K562 (cell line): Measurements from ENCODE around the gene ZDHHC14. TPM values are rescaled to one million over a fixed set of nuclear protein-coding genes. Genes with fewer than 3 reads are reported as not detected.

ENCODE experiments used
- CHAMP1 ChIP-seq: fragments of 450-650 bp; IDR thresholded peaks from 2 replicates; pipeline ENCODE4 v1.6.1; 2016; ENCODE audit warnings: mild to moderate bottlenecking
- DDX20 ChIP-seq: fragments of 450-650 bp; IDR thresholded peaks from 2 replicates; pipeline ENCODE4 v1.6.1; 2016; ENCODE audit warnings: missing genetic modification characterization, low read depth, mild to moderate bottlenecking, missing compliant biosample characterization, moderate library complexity
- ELF1 ChIP-seq: fragments of 200-800 bp; sonication (Bioruptor generic); IDR thresholded peaks from 2 replicates; pipeline ENCODE4 v1.6.1; 2016; ENCODE audit warnings: missing genetic modification characterization, missing compliant biosample characterization
- ETS2 ChIP-seq: IDR thresholded peaks from 2 replicates; pipeline ENCODE4 v1.6.1; 2016; ENCODE audit warnings: borderline replicate concordance, missing genetic modification characterization, mild to moderate bottlenecking, moderate library complexity, missing compliant biosample characterization; ENCODE audit not compliant: poor library complexity, severe bottlenecking
- EWSR1 ChIP-seq: fragments of 450-650 bp; IDR thresholded peaks from 2 replicates; pipeline ENCODE4 v1.6.1; 2018; ENCODE audit warnings: borderline replicate concordance, mild to moderate bottlenecking, low read depth, moderate library complexity; ENCODE audit not compliant: partially characterized antibody
- FOXP1 ChIP-seq: sonication (generic); formaldehyde crosslinking; IDR thresholded peaks from 2 replicates; pipeline ENCODE4 v1.8.0; 2022; ENCODE audit warnings: mild to moderate bottlenecking, missing genetic modification reagents
- GATAD2A ChIP-seq: fragments of 450-650 bp; IDR thresholded peaks from 2 replicates; pipeline ENCODE4 v1.6.1; 2017
- HDAC1 ChIP-seq, 2 experiments: fragments of 450-650 bp; IDR thresholded peaks; 2 replicates each; pipeline ENCODE4 v1.6.1; 2016 to 2017; ENCODE audit warnings: inconsistent platforms in 1 of 2, mild to moderate bottlenecking in 1 of 2, moderate library complexity in 1 of 2
- KDM1A ChIP-seq, 2 experiments: fragments of 450-650 bp; IDR thresholded peaks; 2 replicates each; pipeline ENCODE4 v1.6.1; 2016; ENCODE audit warnings: mild to moderate bottlenecking in 2 of 2
- NR4A1 ChIP-seq, 2 experiments: fragments of 250-450 bp in 1 of 2; fragments of 450-650 bp in 1 of 2; sonication (Bioruptor Pico) in 1 of 2; IDR thresholded peaks; 2 replicates each; pipeline versions ENCODE4 v1.4.0 to v1.6.1; 2016 to 2020; ENCODE audit warnings: mild to moderate bottlenecking in 2 of 2, missing compliant biosample characterization in 1 of 2, missing genetic modification characterization in 1 of 2, moderate library complexity in 1 of 2
- POLR2AphosphoS2 ChIP-seq: IDR thresholded peaks from 2 replicates; pipeline ENCODE4 v1.6.1; 2012; ENCODE audit warnings: low read length, improper control_type of control experiment
- RBM22 ChIP-seq: fragments of 200-400 bp; formaldehyde crosslinking; IDR thresholded peaks from 2 replicates; pipeline ENCODE4 v1.6.1; 2018; ENCODE audit warnings: low read length, low read depth; ENCODE audit not compliant: poor library complexity, severe bottlenecking
- SAFB2 ChIP-seq: fragments of 200-400 bp; formaldehyde crosslinking; IDR thresholded peaks from 2 replicates; pipeline ENCODE4 v1.6.1; 2018; ENCODE audit warnings: borderline replicate concordance, low read length, low read depth, moderate library complexity; ENCODE audit not compliant: severe bottlenecking
- SMARCA5 ChIP-seq: fragments of 450-650 bp; IDR thresholded peaks from 2 replicates; pipeline ENCODE4 v1.6.1; 2016
- SNRNP70 ChIP-seq: fragments of 200-400 bp; formaldehyde crosslinking; optimal IDR thresholded peaks from 2 replicates; pipeline ENCODE3; 2017; ENCODE audit warnings: low read depth, low read length
- SREBF2 ChIP-seq: sonication (generic); formaldehyde crosslinking; IDR thresholded peaks from 2 replicates; pipeline ENCODE4 v1.4.0; 2020; ENCODE audit warnings: mild to moderate bottlenecking, missing genetic modification reagents
- SRSF3 ChIP-seq: fragments of 200-400 bp; formaldehyde crosslinking; IDR thresholded peaks from 2 replicates; pipeline ENCODE4 v1.6.1; 2016; ENCODE audit warnings: mild to moderate bottlenecking, low read length, moderate library complexity; ENCODE audit not compliant: insufficient read depth
- SRSF9 ChIP-seq: fragments of 200-400 bp; formaldehyde crosslinking; IDR thresholded peaks from 2 replicates; pipeline ENCODE4 v1.6.1; 2017; ENCODE audit warnings: low read depth, low read length, borderline replicate concordance
- TRIM28 ChIP-seq: fragments of 450-650 bp; IDR thresholded peaks from 2 replicates; pipeline ENCODE4 v1.6.1; 2017
- ZNF24 ChIP-seq: fragments of 450-650 bp; IDR thresholded peaks from 2 replicates; pipeline ENCODE4 v1.6.1; 2016
- ZNF274 ChIP-seq: IDR thresholded peaks from 2 replicates; pipeline ENCODE4 v1.6.1; 2011; ENCODE audit warnings: low read depth, mild to moderate bottlenecking, low read length, moderate library complexity, borderline replicate concordance
- ZNF282 ChIP-seq: sonication (generic); formaldehyde crosslinking; IDR thresholded peaks from 2 replicates; pipeline ENCODE4 v1.8.1; 2023; ENCODE audit warnings: missing genetic modification reagents
- ZNF518B ChIP-seq: fragments of 250-450 bp; sonication (Bioruptor Pico); IDR thresholded peaks from 2 replicates; pipeline ENCODE4 v1.5.0; 2021; ENCODE audit warnings: mild to moderate bottlenecking, moderate library complexity
- ZNF785 ChIP-seq: fragments of 250-450 bp; sonication (Bioruptor Pico); IDR thresholded peaks from 2 replicates; pipeline ENCODE4 v1.4.0; 2020; ENCODE audit warnings: mild to moderate bottlenecking
- ZNF830 ChIP-seq: fragments of 250-450 bp; sonication (Bioruptor Pico); IDR thresholded peaks from 2 replicates; pipeline ENCODE4 v1.5.0; 2021; ENCODE audit warnings: mild to moderate bottlenecking
- polyA plus RNA-seq, 8 experiments: library from polyadenylated mRNA; depleted of rRNA in 4 of 8; stranded (reverse) in 5 of 8; unstranded in 3 of 8; fragments of >200 nt; fragmentation: Nextera tagmentation in 2 of 8; fragmentation: Illumina TruSeq in 1 of 8; extraction: Ambion mirVana in 2 of 8; extraction: Trizol in 1 of 8; gene quantifications; 2 replicates each; pipeline versions ENCODE4 v1.2.1 to v1.2.3, GENCODE V29; 2011 to 2014; ENCODE audit warnings: inconsistent platforms in 1 of 8, missing spikeins in 1 of 8
- total RNA-seq, 7 experiments: library from RNA; depleted of rRNA in 6 of 7; stranded (reverse); fragments of >200 nt in 6 of 7; fragmentation: Illumina TruSeq in 2 of 7; extraction: Trizol in 2 of 7; gene quantifications; 2 replicates each; pipeline versions ENCODE4 v1.2.1 to v1.2.3, GENCODE V29; 2011 to 2021; ENCODE audit warnings: low replicate concordance in 1 of 7

The ZDHHC14 gene
- total and polyA plus RNA-seq, 9 of the 15 experiments (the other 6 are each of a cell fraction or from before 2014, with no cell fraction given), result 0.92 to 23.1 (median 13.8) TPM

- no peak for TF ChIP-seq GATAD2A
- no peak for TF ChIP-seq ZNF282 (CRISPR knock-in tag)
- no peak for TF ChIP-seq ETS2
- no peak for TF ChIP-seq EWSR1
- no peak for TF ChIP-seq SAFB2
- TF ChIP-seq ZNF518B (CRISPR knock-in tag), result no peak
- no peak for TF ChIP-seq RBM22
- TF ChIP-seq TRIM28, result peak; percentile 95
- TF ChIP-seq HDAC1 (IDR thresholded peaks at IDR 0.05), result no peak
- no peak for TF ChIP-seq KDM1A (IDR thresholded peaks at IDR 0.05)
- no peak for TF ChIP-seq ZNF785 (CRISPR knock-in tag)
- TF ChIP-seq ELF1 (tag), result 0 out of 2 replicates have a peak, but pooled peaks have one; percentile 19
- no peak for TF ChIP-seq SREBF2 (CRISPR knock-in tag)
- TF ChIP-seq NR4A1 (CRISPR knock-in tag; IDR thresholded peaks at IDR 0.05), result no peak
- no peak for TF ChIP-seq NR4A1 (tag; IDR thresholded peaks at IDR 0.05)
- no peak for TF ChIP-seq ZNF274
- TF ChIP-seq SNRNP70, result no peak
- TF ChIP-seq ZNF830 (CRISPR knock-in tag), result no peak
- TF ChIP-seq SMARCA5, result peak; percentile 43; the same call in 1 of the 2 replicates
- no peak for TF ChIP-seq ZNF24
- TF ChIP-seq SRSF3, result no peak
- TF ChIP-seq POLR2AphosphoS2, result no peak
- TF ChIP-seq CHAMP1, result no peak
- no peak for TF ChIP-seq FOXP1
- TF ChIP-seq DDX20, result no peak
- no peak for TF ChIP-seq SRSF9
Observed at GRCh38 chr6:157724960-157725741, 344.2 kb downstream of the ZDHHC14 start (continued).
